Muscle layer of colon (tissue), 2 donors: Measurements from ENCODE around the gene ZNF428.
A peak's percentile ranks its signal among the peaks of the same experiment; 100 is the strongest.
"Not testable (repeated sequence)": the region's sequence is repeated elsewhere in the genome, so short reads cannot be mapped to it uniquely, and the experiment has no call there.

Experiments used
- H3K27ac ChIP-seq: one replicate; pipeline ENCODE4 v1.7.0; 2013; ENCODE audit warnings: low read depth, mild to moderate bottlenecking, low read length, moderate library complexity
- H3K27me3 ChIP-seq, 2 donors: one replicate each; pipeline ENCODE4 v1.7.0; 2013; ENCODE audit warnings: low read length in 2 of 2, mild to moderate bottlenecking in 2 of 2; ENCODE audit not compliant: insufficient read depth in 2 of 2, control insufficient read depth in 1 of 2
- H3K36me3 ChIP-seq: one replicate; pipeline ENCODE4 v1.7.0; 2013; ENCODE audit warnings: mild to moderate bottlenecking, low read length; ENCODE audit not compliant: insufficient read depth
- H3K4me1 ChIP-seq: one replicate; pipeline ENCODE4 v1.7.0; 2013; ENCODE audit warnings: mild to moderate bottlenecking, low read length; ENCODE audit not compliant: insufficient read depth
- H3K4me3 ChIP-seq, 2 donors: one replicate each; pipeline ENCODE4 v1.7.0; 2013; ENCODE audit warnings: low read length in 2 of 2, low read depth in 1 of 2, mild to moderate bottlenecking in 1 of 2, moderate library complexity in 1 of 2
- H3K9ac ChIP-seq: one replicate; pipeline ENCODE4 v1.7.0; 2013; ENCODE audit warnings: low read length
- H3K9me3 ChIP-seq: one replicate; pipeline ENCODE4 v1.7.0; 2013; ENCODE audit warnings: mild to moderate bottlenecking, low read length
- donor health status: abdominal sarcoma.
- donor health status: Adenocarcinoma of cecum.

The ZNF428 gene

DNA sequence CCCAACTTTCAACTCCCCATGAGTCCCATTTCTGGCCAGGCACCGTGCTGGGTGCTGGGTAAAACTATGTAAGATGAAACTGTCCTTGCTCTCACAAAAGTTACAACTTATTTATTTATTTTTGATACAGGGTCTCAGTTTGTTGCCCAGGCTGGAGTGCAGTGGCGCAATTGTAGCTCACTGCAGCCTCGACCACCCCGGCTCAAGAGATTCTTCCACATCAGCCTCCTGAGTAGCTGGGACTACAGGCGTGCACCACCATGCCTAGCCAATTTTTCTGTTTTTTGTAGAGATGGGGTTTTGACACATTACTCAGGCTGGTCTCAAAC, 33.1 kb upstream of the ZNF428 start:
- peaks cover 8% of the 10 kb centered on the region for H3K36me3 ChIP-seq
- H3K4me1 ChIP-seq: peaks cover 3% of the 10 kb centered on the region
- H3K4me3 ChIP-seq: peak overlapping the region in 1 of 2 donors; percentile 15
- H3K9ac ChIP-seq: no peak overlapping the region
- no peaks in the 10 kb centered on the region for H3K9me3 ChIP-seq
- peak overlapping the region; percentile 56 for H3K27ac ChIP-seq
- H3K27me3 ChIP-seq: no peaks in the 10 kb centered on the region

- H3K36me3 ChIP-seq: peaks cover 8% of the 10 kb centered on the region
- peak overlapping the region; percentile 56 for H3K27ac ChIP-seq
- H3K4me3 ChIP-seq: peak overlapping the region in 1 of 2 donors; percentile 15
- H3K4me1 ChIP-seq: peaks cover 3% of the 10 kb centered on the region
- H3K9me3 ChIP-seq: no peaks in the 10 kb centered on the region
- H3K27me3 ChIP-seq: no peaks in the 10 kb centered on the region
- H3K9ac ChIP-seq: no peak overlapping the region
Observed at GRCh38 chr19:43651758-43652545, 32.5 kb upstream of the ZNF428 start.

DNA sequence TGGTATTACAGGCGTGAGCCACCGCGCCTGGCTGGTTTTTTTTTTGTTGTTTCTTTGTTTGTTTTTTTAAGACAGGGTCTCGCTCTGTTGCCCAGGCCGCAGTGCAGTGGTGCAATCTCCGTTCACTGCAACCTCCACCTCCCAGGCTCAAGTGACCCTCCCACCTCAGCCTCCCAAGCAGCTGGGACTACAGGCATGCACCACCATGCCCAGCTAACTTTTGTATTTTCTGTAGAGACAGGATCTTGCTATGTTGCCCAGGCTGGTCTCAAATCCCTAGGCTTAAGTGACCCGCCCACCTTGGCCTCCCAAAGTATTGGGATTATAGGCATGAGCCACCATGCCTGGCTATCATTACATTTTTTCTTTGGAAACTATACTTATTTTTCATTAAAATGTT, 30.8 kb upstream of the ZNF428 start:
- H3K9me3 ChIP-seq, H3K36me3 ChIP-seq, H3K4me1 ChIP-seq, H3K4me3 ChIP-seq, H3K27ac ChIP-seq, H3K27me3 ChIP-seq, H3K9ac ChIP-seq: not testable (repeated sequence)

- Histone ChIP-seq H3K9ac (no peak overlapping the region), H3K4me1 (peaks cover 3% of the 10 kb centered on the region), H3K36me3 (peaks cover 4% of the 10 kb centered on the region), H3K9me3 (no peaks in the 10 kb centered on the region), H3K27ac (no peak overlapping the region), H3K4me3 (no peak overlapping the region), H3K27me3 (no peaks in the 10 kb centered on the region)
Observed at GRCh38 chr19:43649514-43649913, 30.1 kb upstream of the ZNF428 start.

DNA sequence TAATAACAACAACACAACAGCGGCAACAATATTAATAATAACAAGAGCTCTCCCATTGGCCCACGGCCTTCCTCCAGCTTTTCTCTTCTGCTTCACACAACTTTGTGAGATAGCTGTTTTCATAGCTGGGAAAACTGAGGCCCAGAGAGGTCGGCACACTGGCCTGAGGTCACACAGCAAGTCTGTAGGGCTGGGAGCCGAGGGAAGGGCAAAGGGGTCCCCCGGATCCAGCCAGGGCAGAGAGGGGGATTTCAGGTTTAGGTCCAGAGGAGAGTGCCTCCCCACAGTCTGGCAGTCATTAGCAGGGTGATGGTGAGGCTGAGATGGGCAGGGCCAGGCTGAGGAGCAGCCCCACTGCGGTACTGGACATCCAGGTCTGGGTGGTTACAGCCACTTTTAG, 29.2 kb upstream of the ZNF428 start:
- H3K27me3 ChIP-seq: no peaks in the 10 kb centered on the region
- H3K9ac ChIP-seq: no peak overlapping the region
- peaks cover 4% of the 10 kb centered on the region for H3K36me3 ChIP-seq
- H3K4me1 ChIP-seq: peaks cover 3% of the 10 kb centered on the region
- no peaks in the 10 kb centered on the region for H3K9me3 ChIP-seq
- no peak overlapping the region for H3K4me3 ChIP-seq
- no peak overlapping the region for H3K27ac ChIP-seq

DNA sequence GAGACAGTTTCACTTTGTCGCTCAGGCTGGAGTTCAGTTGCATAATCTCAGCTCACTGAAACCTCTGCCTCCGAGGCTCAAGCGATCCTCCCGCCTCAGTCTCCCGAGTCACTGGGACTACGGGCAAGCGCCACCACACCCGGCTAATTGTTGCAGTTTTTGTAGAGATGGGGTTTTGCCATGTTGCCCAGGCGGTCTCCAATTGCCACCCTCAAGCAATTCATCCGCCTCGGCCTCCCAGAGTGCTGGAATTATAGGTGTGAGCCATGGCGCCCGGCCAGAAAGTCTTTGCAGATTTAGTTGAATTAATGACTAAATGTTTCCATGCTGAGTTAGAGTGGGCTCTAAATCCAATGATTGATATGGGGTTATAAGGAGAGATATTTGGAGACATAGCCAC, 24.8 kb upstream of the ZNF428 start:
- Histone ChIP-seq H3K4me3 (no peak overlapping the region), H3K27me3 (peaks cover 0 to 5% of the 10 kb centered on the region in 2 donors), H3K4me1 (peaks cover 5% of the 10 kb centered on the region), H3K9ac (no peak overlapping the region), H3K36me3 (peaks cover 4% of the 10 kb centered on the region), H3K27ac (no peak overlapping the region), H3K9me3 (no peaks in the 10 kb centered on the region)

DNA sequence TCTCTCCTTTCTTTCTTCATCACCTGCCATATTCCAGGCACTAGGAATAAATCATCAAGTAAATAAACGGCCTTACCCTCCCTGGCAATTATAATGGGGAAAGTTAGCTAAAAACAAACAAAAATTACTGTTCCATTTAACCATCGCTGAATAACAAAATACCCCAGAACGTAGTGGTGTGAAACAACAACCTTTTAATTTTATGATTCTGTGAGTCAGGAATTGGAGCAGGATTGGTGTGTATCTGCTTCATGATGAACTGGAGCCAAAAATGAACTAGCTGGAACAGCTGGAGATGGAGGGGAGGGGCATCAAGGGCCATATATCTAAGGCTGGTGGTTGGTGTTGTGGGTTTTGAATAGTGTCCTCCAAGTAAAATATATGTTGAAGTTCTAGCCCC, 23.9 kb upstream of the ZNF428 start:
- H3K4me1 ChIP-seq: peaks cover 9% of the 10 kb centered on the region
- H3K9me3 ChIP-seq: no peaks in the 10 kb centered on the region
- H3K27ac ChIP-seq: no peak overlapping the region
- peaks cover 0 to 5% of the 10 kb centered on the region in 2 donors for H3K27me3 ChIP-seq
- no peak overlapping the region for H3K9ac ChIP-seq
- H3K36me3 ChIP-seq: no peaks in the 10 kb centered on the region
- H3K4me3 ChIP-seq: no peak overlapping the region

- Histone ChIP-seq H3K9ac (no peak overlapping the region), H3K27ac (no peak overlapping the region), H3K4me1 (peaks cover 9% of the 10 kb centered on the region), H3K36me3 (no peaks in the 10 kb centered on the region), H3K4me3 (no peak overlapping the region), H3K27me3 (peaks cover 0 to 5% of the 10 kb centered on the region in 2 donors), H3K9me3 (no peaks in the 10 kb centered on the region)
Observed at GRCh38 chr19:43642531-43642930, 23.1 kb upstream of the ZNF428 start.

GRCh38 chr19:43641333-43641732, 21.9 kb upstream of the ZNF428 start:
- Histone ChIP-seq H3K36me3 (no peaks in the 10 kb centered on the region), H3K27ac (no peak overlapping the region), H3K9ac (no peak overlapping the region), H3K27me3 (peaks cover 0 to 5% of the 10 kb centered on the region in 2 donors), H3K9me3 (no peaks in the 10 kb centered on the region), H3K4me1 (peaks cover 9% of the 10 kb centered on the region), H3K4me3 (no peak overlapping the region)

- Histone ChIP-seq H3K9me3 (no peaks in the 10 kb centered on the region), H3K9ac (peak overlapping the region; percentile 19), H3K36me3 (no peaks in the 10 kb centered on the region), H3K27me3 (peaks cover 0 to 5% of the 10 kb centered on the region in 2 donors), H3K4me3 (peak overlapping the region; percentile 58 to 64), H3K27ac (no peak overlapping the region), H3K4me1 (peaks cover 9% of the 10 kb centered on the region)
Observed at GRCh38 chr19:43640424-43640757, 21.0 kb upstream of the ZNF428 start.

- peaks cover 0 to 5% of the 10 kb centered on the region in 2 donors for H3K27me3 ChIP-seq
- H3K9me3 ChIP-seq: no peaks in the 10 kb centered on the region
- H3K36me3 ChIP-seq: no peaks in the 10 kb centered on the region
- peak within 1 kb of the TSS; percentile 19 for H3K9ac ChIP-seq
- peak within 1 kb of the TSS; percentile 58 to 64 for H3K4me3 ChIP-seq
- H3K4me1 ChIP-seq: peaks cover 9% of the 10 kb centered on the region
- no peak within 1 kb of the TSS for H3K27ac ChIP-seq
Observed at GRCh38 chr19:43639519-43640423, 20.3 kb upstream of the ZNF428 start, which contains the start of gene CADM4. Gene CADM4 (minus strand): TSS chr19:43639850. CDS start chr19:43639790, 60 bp downstream.
